Measurements from ENCODE around the gene RTP5.

The RTP5 gene

DNA sequence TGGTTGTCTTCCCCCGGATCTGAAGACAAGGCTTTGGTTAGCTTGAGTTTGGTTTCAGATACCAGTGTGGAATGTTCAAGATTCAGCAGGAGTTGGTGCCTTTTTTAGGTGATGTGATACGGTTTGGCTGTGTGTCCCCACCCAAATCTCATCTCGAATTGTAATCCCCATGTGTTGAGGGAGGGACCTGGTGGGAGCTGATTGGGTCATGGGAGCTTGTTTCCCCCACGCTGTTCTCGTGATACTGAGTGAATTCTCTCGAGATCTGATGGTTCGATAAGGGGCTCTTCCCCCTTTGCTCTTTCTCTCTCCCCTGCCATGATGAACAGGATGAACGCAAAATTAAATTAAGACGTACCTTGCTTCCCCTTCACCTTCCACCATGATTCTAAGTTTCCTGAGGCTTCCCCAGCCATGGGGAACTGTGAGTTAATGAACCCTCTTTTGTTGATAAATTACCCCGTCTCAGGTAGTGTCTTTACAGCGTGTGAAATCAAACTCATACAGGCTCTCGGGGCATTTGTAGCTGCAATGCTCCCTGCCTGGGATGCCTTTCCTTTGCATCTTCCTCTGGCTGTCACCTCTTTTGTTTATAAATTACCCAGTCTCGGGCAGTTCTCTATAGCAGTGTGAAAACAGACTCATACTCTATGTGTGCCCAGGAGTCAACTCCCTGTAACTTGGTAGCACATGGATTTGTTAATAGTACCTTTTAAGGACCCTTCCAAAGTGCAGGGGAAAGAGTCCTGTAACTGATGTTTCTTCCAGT is 32.1 kb upstream of the RTP5 start:
- CTCF ChIA-PET = no interaction called here
- no peak for DNase-seq (ENCODE audit: low spot score)
- TF ChIP-seq, protein P1, sequence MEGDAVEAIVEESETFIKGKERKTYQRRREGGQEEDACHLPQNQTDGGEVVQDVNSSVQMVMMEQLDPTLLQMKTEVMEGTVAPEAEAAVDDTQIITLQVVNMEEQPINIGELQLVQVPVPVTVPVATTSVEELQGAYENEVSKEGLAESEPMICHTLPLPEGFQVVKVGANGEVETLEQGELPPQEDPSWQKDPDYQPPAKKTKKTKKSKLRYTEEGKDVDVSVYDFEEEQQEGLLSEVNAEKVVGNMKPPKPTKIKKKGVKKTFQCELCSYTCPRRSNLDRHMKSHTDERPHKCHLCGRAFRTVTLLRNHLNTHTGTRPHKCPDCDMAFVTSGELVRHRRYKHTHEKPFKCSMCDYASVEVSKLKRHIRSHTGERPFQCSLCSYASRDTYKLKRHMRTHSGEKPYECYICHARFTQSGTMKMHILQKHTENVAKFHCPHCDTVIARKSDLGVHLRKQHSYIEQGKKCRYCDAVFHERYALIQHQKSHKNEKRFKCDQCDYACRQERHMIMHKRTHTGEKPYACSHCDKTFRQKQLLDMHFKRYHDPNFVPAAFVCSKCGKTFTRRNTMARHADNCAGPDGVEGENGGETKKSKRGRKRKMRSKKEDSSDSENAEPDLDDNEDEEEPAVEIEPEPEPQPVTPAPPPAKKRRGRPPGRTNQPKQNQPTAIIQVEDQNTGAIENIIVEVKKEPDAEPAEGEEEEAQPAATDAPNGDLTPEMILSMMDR (conservative IDR thresholded peaks at IDR 0.05; ENCODE audit: low read depth) = no peak
- H3K27ac ChIP-seq = no peak overlapping the region
- POLR2A ChIA-PET (ENCODE audit: low non-redundant PET) = no interaction called here

DNA sequence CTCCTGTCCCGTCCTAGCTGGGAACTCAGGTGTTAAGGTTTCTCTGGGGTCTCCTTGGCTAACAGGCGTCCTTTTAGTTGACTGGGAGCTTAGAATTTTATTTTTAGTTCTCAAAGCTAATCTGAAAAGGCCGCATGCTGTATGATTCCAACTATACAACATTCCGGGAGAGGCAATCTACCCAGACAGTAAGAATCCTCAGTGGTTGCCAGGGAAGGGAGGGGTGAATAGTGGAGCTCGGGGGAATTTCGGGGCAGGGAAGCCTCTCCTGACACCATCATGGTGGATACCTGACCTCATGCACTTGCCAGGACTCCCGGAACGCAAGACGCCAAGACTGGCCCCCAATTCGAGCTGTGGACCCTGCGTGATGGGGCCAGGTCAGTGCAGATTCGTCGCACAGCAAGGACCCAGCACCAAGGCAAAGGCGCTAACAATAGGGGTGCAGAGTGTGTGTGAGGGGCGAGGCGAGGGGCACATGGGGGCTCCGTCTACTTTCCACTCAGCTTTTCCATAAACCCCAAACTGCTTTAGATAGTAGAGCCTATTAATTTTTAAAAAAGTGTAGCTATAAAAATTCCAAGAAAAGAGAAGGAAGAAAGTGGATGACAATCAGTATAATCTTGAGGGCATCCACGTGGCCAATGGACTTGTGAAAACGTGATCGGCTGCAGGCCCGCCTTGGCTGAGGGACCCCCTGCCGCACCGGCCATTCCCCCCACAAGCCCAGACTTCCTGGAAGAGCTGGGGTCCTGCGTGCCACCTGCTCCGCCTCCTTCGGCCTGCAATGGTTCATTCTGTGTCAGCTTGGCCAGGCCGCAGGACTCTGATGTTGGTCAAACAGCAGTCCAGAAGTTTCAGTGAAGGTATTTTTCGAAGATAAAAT is 28.1 kb upstream of the RTP5 start:
- POLR2A ChIA-PET (ENCODE audit: low non-redundant PET) = no interaction called here
- CTCF ChIA-PET = no interaction called here
- TF ChIP-seq, protein P1 (conservative IDR thresholded peaks at IDR 0.05; ENCODE audit: low read depth) = no peak
- no peak overlapping the region for H3K27ac ChIP-seq
- no peak for DNase-seq (ENCODE audit: low spot score)

DNA sequence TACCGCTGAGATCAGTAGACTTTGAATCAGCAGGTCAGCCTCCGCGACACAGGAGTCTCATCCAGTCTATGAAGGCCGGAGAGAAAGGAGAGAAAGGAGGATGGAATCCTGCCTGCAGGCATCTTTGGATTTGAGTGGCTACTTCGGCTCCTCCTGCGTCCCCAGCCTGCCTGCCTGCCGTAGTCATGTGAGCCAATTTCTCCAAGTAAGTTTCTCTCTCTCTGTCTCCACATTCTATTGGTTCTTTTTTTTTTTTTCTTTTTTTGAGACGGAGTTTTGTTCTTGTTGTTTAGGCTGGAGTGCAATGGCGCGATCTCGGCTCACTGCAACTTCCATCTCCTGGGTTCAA is 27.5 kb upstream of the RTP5 start:
- no peak overlapping the region for H3K27ac ChIP-seq
- POLR2A ChIA-PET (ENCODE audit: low non-redundant PET) = no interaction called here
- DNase-seq (ENCODE audit: low spot score) = no peak
- TF ChIP-seq, protein P1 (conservative IDR thresholded peaks at IDR 0.05; ENCODE audit: low read depth) = no peak
- CTCF ChIA-PET = no interaction called here

DNA sequence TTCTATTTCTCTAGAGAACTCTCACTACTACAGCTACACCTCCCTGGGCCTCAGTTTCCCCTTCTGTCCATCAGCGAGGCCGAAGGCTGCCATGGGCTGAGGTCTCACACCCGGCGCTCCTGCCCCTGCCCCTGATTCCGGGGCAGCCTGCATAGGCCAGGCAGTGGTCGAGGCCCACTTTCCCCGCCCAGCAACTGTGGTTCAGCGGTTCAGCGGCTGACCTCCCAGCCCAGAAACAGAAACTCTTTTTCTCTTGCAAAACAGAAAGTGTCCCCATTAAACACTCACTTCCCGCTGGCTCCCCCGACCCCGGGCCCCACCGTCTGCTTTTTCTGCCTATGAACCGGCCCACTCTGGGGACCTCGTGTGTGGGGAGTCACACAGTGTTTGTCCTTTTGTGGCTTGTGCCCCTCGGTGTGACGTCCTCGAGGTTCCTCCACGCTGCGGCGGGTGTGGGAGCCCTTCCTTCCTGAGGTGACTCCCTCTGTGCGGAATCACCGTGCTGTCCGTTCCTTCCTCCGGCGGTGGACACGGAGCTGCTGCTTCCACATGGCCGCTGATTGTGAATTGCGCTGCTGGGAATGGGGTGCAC is 26.8 kb upstream of the RTP5 start:
- H3K27ac ChIP-seq = no peak overlapping the region
- TF ChIP-seq, protein P1 (conservative IDR thresholded peaks at IDR 0.05; ENCODE audit: low read depth) = no peak
- CTCF ChIA-PET = no interaction called here
- POLR2A ChIA-PET (ENCODE audit: low non-redundant PET) = no interaction called here
- DNase-seq (ENCODE audit: low spot score) = no peak

DNA sequence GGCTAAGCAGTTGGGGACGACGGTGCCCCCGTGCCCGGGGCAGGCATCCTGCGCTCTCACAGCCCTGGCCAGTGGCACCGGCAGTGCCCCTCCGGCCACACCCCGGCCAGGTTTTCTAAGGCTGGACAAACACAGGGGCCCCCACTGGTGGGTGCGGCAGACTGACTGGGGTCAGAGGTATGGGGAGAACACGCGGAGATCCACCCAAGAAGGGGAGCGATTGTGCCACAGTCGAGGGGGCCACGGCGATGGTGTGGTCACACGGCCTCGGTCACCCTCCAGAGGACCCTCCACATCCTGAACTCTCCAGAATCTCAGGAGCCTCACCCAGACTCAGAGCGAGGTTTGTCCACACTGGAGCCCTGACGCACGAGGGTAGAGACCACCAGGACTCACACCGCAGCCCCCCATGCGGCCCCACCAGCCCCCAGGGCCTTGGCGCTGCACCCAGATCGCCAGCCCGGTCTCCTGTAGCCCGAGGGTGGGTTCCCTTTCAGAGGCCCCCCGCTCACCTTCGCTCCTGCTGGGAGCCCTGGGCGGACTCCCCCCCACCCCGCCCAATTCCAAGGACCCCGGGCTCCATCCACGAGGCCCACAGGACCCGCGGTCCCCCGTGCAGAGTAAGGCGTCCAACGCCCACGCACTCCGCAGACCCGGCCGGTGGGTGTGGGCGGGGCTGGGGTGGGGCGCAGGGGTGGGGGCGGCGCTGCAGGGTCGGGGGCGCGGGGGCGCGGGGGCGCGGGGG is 26.0 kb upstream of the RTP5 start:
- CTCF ChIA-PET = interaction anchor here (0.6 to 0.9 kb wide), 2 partner anchors 39 to 69 kb away, joined by 4 to 5 read pairs; no protein-coding TSS in a partner anchor
- POLR2A ChIA-PET (ENCODE audit: low non-redundant PET) = no interaction called here

More for the DNA sequence above, 26.0 kb upstream of the RTP5 start:
- TF ChIP-seq, protein P1 (conservative IDR thresholded peaks at IDR 0.05; ENCODE audit: low read depth) = no peak
- DNase-seq (ENCODE audit: low spot score) = no peak
- H3K27ac ChIP-seq = no peak overlapping the region
